HFFc6 (cell line): ENCODE data around the gene POMC. TPM values are rescaled to one million over a fixed set of nuclear protein-coding genes. Genes with fewer than 3 reads are reported as not detected.

Experiments
- DNase-seq: peaks from one replicate; pipeline ENCODE4 v3.0.0-alpha.2; 2018
- H3K27ac Mint-ChIP-seq: 2 replicates; pipeline ENCODE4 v1.8.0; 2020; ENCODE audit warnings: mild to moderate bottlenecking, mixed read lengths
- H3K27me3 Mint-ChIP-seq: 2 replicates; pipeline ENCODE4 v1.8.0; 2021; ENCODE audit warnings: mild to moderate bottlenecking, moderate library complexity, mixed read lengths; ENCODE audit not compliant: insufficient read depth
- H3K36me3 Mint-ChIP-seq: 2 replicates; pipeline ENCODE4 v1.8.0; 2021; ENCODE audit warnings: low read depth, mixed read lengths
- H3K4me1 Mint-ChIP-seq: 2 replicates; pipeline ENCODE4 v1.8.0; 2020; ENCODE audit warnings: low read depth, mixed read lengths
- H3K4me3 Mint-ChIP-seq: 2 replicates; pipeline ENCODE4 v1.8.0; 2020; ENCODE audit warnings: mild to moderate bottlenecking, moderate library complexity, mixed read lengths
- H3K9me3 Mint-ChIP-seq: 2 replicates; pipeline ENCODE4 v1.8.0; 2020; ENCODE audit warnings: mild to moderate bottlenecking, mixed read lengths
- CTCF ChIP-seq: fragments of 200-600 bp; sonication (generic); IDR thresholded peaks from 2 replicates; pipeline ENCODE4 v1.5.0; 2021; ENCODE audit warnings: antibody characterized with exemption, mild to moderate bottlenecking
- total RNA-seq, 6 experiments: library from RNA; stranded (reverse); fragmentation: NEBNext Ultra II Directional; extraction: Animal tissue kit (Norgen Biotek cat#: 25700); gene quantifications; 2 replicates in 1 of 6; 3 replicates in 5 of 6; pipeline ENCODE4 v1.2.3, GENCODE V29; 2021

Gene POMC
- total RNA-seq, 6 experiments from 2014 or later: not detected

DNA sequence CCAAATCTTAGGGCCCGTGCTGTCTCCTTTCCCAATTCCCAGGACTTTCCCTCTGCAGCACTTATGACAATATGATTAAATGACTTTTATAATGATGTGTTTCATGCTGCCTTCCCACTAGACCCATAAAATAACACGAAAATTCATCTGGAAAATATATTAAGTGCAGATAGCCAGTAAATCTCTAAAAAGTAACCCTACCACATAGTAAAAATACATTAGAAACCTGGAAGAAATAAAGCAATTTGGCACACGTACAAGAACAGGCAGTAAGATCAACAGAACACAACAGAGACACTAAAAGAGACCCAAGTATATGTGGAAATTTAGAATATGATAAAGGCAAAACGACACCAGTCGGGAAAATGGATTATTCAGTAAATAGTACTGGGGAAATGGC lies 30.2 kb upstream of the POMC start:
- H3K36me3 Mint-ChIP-seq: no peaks in the 10 kb centered on the region
- peaks cover 11% of the 10 kb centered on the region for H3K4me1 Mint-ChIP-seq
- TF ChIP-seq CTCF: no peak
- H3K27me3 Mint-ChIP-seq: peaks cover 15% of the 10 kb centered on the region
- no peak for DNase-seq
- H3K4me3 Mint-ChIP-seq: no peak overlapping the region
- no peaks in the 10 kb centered on the region for H3K9me3 Mint-ChIP-seq
- H3K27ac Mint-ChIP-seq: no peak overlapping the region

GRCh38 chr2:25198209-25198525 lies 29.8 kb upstream of the POMC start:
- H3K36me3 Mint-ChIP-seq: no peaks in the 10 kb centered on the region
- DNase-seq: no peak
- TF ChIP-seq CTCF: no peak
- no peak overlapping the region; the same call in 1 of the 2 replicates for H3K4me3 Mint-ChIP-seq
- H3K4me1 Mint-ChIP-seq: peaks cover 11% of the 10 kb centered on the region
- H3K9me3 Mint-ChIP-seq: no peaks in the 10 kb centered on the region
- H3K27me3 Mint-ChIP-seq: peaks cover 15% of the 10 kb centered on the region
- H3K27ac Mint-ChIP-seq: 0 out of 2 replicates have a peak overlapping the region, but pooled peaks have one; percentile 24

- H3K36me3 Mint-ChIP-seq: no peaks in the 10 kb centered on the region
- H3K27me3 Mint-ChIP-seq: peaks cover 15% of the 10 kb centered on the region
- peak overlapping the region; percentile 24; the same call in 1 of the 2 replicates for H3K27ac Mint-ChIP-seq
- peaks cover 11% of the 10 kb centered on the region for H3K4me1 Mint-ChIP-seq
- DNase-seq: peak; percentile 16
- TF ChIP-seq CTCF: no peak
- H3K4me3 Mint-ChIP-seq: no peak overlapping the region; the same call in 1 of the 2 replicates
- no peaks in the 10 kb centered on the region for H3K9me3 Mint-ChIP-seq
Measured at GRCh38 chr2:25197336-25198208, 29.2 kb upstream of the POMC start.

DNA sequence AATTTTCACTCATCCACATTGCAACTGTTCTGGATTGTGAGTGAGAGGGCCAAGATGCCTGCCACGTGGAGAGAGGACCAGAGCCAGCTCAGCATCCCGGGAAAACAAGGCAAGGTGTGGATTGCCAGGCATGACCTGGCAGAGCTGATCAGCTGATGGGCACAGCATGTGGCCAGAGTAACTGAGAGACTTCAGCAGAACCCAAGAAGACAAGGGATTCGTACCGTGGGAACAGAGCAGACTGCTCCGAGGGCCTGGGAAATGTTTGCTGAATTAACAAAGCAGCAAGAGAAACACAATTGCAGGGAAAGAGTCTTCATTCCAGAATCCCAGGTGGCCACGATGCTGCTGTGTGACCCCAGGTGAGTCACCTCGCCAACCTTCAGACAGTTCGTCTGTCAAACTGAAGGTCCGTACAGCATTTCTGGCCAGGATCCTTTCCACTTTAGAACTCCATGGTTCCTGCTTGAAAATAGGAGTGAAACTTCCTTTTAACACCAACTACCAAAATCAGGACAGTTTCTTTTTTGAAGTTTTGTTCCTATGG lies 26.3 kb upstream of the POMC start:
- TF ChIP-seq CTCF: no peak
- DNase-seq: no peak
- H3K36me3 Mint-ChIP-seq: no peaks in the 10 kb centered on the region
- peaks cover 14% of the 10 kb centered on the region for H3K27me3 Mint-ChIP-seq
- H3K9me3 Mint-ChIP-seq: no peaks in the 10 kb centered on the region
- H3K4me3 Mint-ChIP-seq: no peak overlapping the region
- peaks cover 11% of the 10 kb centered on the region for H3K4me1 Mint-ChIP-seq
- H3K27ac Mint-ChIP-seq: no peak overlapping the region

DNA sequence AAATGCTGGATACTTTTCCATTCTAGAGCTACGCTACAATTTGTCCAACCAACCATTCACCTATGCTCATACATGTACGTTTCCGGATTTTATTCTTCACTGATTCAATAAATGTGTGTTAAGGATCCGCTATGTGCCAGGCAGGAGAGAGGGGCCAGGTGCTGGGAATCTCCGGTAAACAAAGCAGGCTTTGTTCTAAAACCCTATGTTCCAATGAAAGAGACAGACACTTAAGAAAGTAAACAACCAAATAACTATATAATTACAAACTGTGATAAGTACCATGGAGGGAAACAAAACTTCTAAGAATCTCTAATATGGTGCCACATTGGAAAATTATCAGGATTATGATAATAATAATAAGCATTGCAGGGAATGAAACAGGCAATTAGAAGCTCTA lies 22.2 kb upstream of the POMC start:
- Mint-ChIP-seq H3K27me3 (peaks cover 16% of the 10 kb centered on the region), H3K4me3 (no peak overlapping the region)
- TF ChIP-seq CTCF: no peak

More for the DNA sequence above, 22.2 kb upstream of the POMC start:
- Mint-ChIP-seq H3K4me1 (no peaks in the 10 kb centered on the region), H3K27ac (no peak overlapping the region), H3K9me3 (no peaks in the 10 kb centered on the region), H3K36me3 (no peaks in the 10 kb centered on the region)
- no peak for DNase-seq
